ENCODE results near the gene DLX3. TPM values are rescaled to one million over a fixed set of nuclear protein-coding genes. Genes with fewer than 3 reads are reported as not detected.

Gene DLX3
- total RNA-seq, 1 experiment from 2014 or later, result 1.2 TPM

GRCh38 chr17:49956780-49957179 is 38.2 kb downstream of the DLX3 start:
- H3K4me2 ChIP-seq, result no peak overlapping the region
- no peaks in the 10 kb centered on the region for H3K9me2 ChIP-seq (ENCODE audit: insufficient read depth)
- TF ChIP-seq EZH2 (IDR thresholded peaks at IDR 0.05; ENCODE audit: low read depth), result no peak
- no peak for TF ChIP-seq CTCF (conservative IDR thresholded peaks at IDR 0.05)
- peaks cover 18% of the 10 kb centered on the region for H3K4me1 ChIP-seq (replicated peaks; ENCODE audit: insufficient read depth)
- POLR2A ChIA-PET (ENCODE audit: unreplicated experiment), result no interaction called here
- no peaks in the 10 kb centered on the region for H3K36me3 ChIP-seq (ENCODE audit: low read depth)
- H4K20me1 ChIP-seq (ENCODE audit: insufficient read depth), result no peaks in the 10 kb centered on the region
- peaks cover 21% of the 10 kb centered on the region; the same call in 1 of the 2 replicates for H3F3A ChIP-seq (ENCODE audit: insufficient read depth, low read depth)
- no peak overlapping the region for H2AFZ ChIP-seq
- H3K9me3 ChIP-seq (ENCODE audit: insufficient read depth, low read depth), result no peaks in the 10 kb centered on the region
- CTCF ChIA-PET, result interaction anchor here (0.6 kb wide), 2 partner anchors 11 to 46 kb away, joined by 3 to 8 read pairs; no protein-coding TSS in a partner anchor
- no peak for DNase-seq
- H3K4me3 ChIP-seq, result no peak overlapping the region
- H3K27ac ChIP-seq, result no peak overlapping the region
- BruUV-seq (replicated peaks), result no TSS peak
- intact Hi-C loops (cut with micrococcal nuclease; ENCODE audit: unreplicated experiment), result no loop called here
- no peaks in the 10 kb centered on the region for H3K79me2 ChIP-seq (ENCODE audit: low read depth)
- H3K27me3 ChIP-seq (ENCODE audit: insufficient read depth, low read depth), result 0 out of 2 replicates have a peak, but pooled peaks cover 3% of the 10 kb centered on the region

GRCh38 chr17:49955157-49955556 is 39.9 kb downstream of the DLX3 start:
- H3K4me3 ChIP-seq, result no peak overlapping the region
- ChIA-PET CTCF (interaction anchor here (0.6 kb wide), 1 partner anchor 38 kb away, joined by 5 read pairs; no protein-coding TSS in a partner anchor), POLR2A (ENCODE audit: unreplicated experiment) (no interaction called here)
- peak; percentile 19 to 45 for DNase-seq
- no peak overlapping the region for H3K27ac ChIP-seq
- TF ChIP-seq CTCF (conservative IDR thresholded peaks at IDR 0.05), result no peak
- TF ChIP-seq EZH2 (IDR thresholded peaks at IDR 0.05; ENCODE audit: low read depth), result no peak
- H3F3A ChIP-seq (ENCODE audit: insufficient read depth, low read depth), result peaks cover 21% of the 10 kb centered on the region; the same call in 1 of the 2 replicates
- BruUV-seq (replicated peaks), result no TSS peak
- no peak overlapping the region for H2AFZ ChIP-seq
- peaks cover 3% of the 10 kb centered on the region; the same call in 1 of the 2 replicates for H3K27me3 ChIP-seq (ENCODE audit: insufficient read depth, low read depth)
- H3K36me3 ChIP-seq (ENCODE audit: low read depth), result no peaks in the 10 kb centered on the region
- intact Hi-C loops (cut with micrococcal nuclease; ENCODE audit: unreplicated experiment), result no loop called here
- H3K79me2 ChIP-seq (ENCODE audit: low read depth), result no peaks in the 10 kb centered on the region
- no peaks in the 10 kb centered on the region for H3K9me3 ChIP-seq (ENCODE audit: insufficient read depth, low read depth)
- no peak overlapping the region for H3K4me2 ChIP-seq
- H4K20me1 ChIP-seq (ENCODE audit: insufficient read depth), result no peaks in the 10 kb centered on the region
- peaks cover 18% of the 10 kb centered on the region for H3K4me1 ChIP-seq (replicated peaks; ENCODE audit: insufficient read depth)
- no peaks in the 10 kb centered on the region for H3K9me2 ChIP-seq (ENCODE audit: insufficient read depth)

GRCh38 chr17:49952912-49953497 is 42.0 kb downstream of the DLX3 start:
- no peak for TF ChIP-seq CTCF (conservative IDR thresholded peaks at IDR 0.05)
- TF ChIP-seq EZH2 (IDR thresholded peaks at IDR 0.05; ENCODE audit: low read depth), result no peak
- no TSS peak for BruUV-seq (replicated peaks)
- Histone ChIP-seq H3K9me3 (ENCODE audit: insufficient read depth, low read depth) (no peaks in the 10 kb centered on the region), H2AFZ (no peak overlapping the region), H3K4me2 (no peak overlapping the region), H3K79me2 (ENCODE audit: low read depth) (no peaks in the 10 kb centered on the region), H3K27me3 (ENCODE audit: insufficient read depth, low read depth) (peaks cover 3% of the 10 kb centered on the region; the same call in 1 of the 2 replicates), H3K9me2 (ENCODE audit: insufficient read depth) (no peaks in the 10 kb centered on the region), H3F3A (ENCODE audit: insufficient read depth, low read depth) (peaks cover 3% of the 10 kb centered on the region; the same call in 1 of the 2 replicates), H3K36me3 (ENCODE audit: low read depth) (no peaks in the 10 kb centered on the region), H3K4me1 (replicated peaks; ENCODE audit: insufficient read depth) (no peaks in the 10 kb centered on the region), H3K4me3 (no peak overlapping the region), H3K27ac (no peak overlapping the region), H4K20me1 (ENCODE audit: insufficient read depth) (no peaks in the 10 kb centered on the region)
- ChIA-PET POLR2A (ENCODE audit: unreplicated experiment) (no interaction called here), CTCF (interaction anchor here (0.6 to 2.3 kb wide), 2 partner anchors 44 to 170 kb away, joined by 3 to 22 read pairs; no protein-coding TSS in a partner anchor)
- intact Hi-C loops (cut with micrococcal nuclease; ENCODE audit: unreplicated experiment), result loop anchor here (1.0 to 2.0 kb wide), 3 partner anchors 42 to 92 kb away; partner anchors contain the start of gene DLX3
- no peak for DNase-seq

All from PC-9 (cell line).